ENCODE results near the gene SH3BGRL2.

The SH3BGRL2 gene

DNA sequence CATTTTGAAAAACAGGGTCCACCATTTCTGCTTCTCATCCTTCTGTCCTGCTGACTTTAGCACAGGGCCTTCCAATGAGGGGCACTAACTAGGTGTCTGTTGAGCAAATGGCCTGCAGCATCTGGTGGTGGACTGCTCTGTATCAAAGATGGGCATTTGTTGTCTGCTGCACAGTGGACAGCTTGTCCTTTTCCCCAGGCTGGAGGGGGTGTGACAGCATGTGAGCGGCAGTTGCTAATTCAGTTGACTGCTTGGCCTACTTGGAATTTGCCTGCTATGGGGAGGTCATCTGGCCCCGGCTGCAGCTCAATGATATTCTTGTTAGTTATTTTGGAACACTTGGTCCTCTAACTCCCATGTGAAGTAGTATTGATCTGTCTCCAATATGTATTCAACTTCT lies 93.7 kb downstream of the SH3BGRL2 start:
- DNase-seq = no peak
- Histone ChIP-seq H3K9ac (ENCODE audit: low read length) (no peak overlapping the region), H4K20me1 (ENCODE audit: insufficient read depth, low read length) (no peaks in the 10 kb centered on the region), H3K9me2 (replicated peaks; ENCODE audit: insufficient read depth, low read length) (no peaks in the 10 kb centered on the region), H2AFZ (ENCODE audit: low read length) (no peak overlapping the region), H3K4me2 (ENCODE audit: low read depth, low read length) (no peak overlapping the region), H3K4me3 (ENCODE audit: low read length) (no peak overlapping the region), H3K36me3 (replicated peaks; ENCODE audit: insufficient read depth, low read length) (no peaks in the 10 kb centered on the region), H3F3A (ENCODE audit: insufficient read depth, low read length) (no peaks in the 10 kb centered on the region), H3K9me3 (replicated peaks; ENCODE audit: insufficient read depth, low read length) (no peaks in the 10 kb centered on the region), H3K79me2 (ENCODE audit: low read length) (no peaks in the 10 kb centered on the region), H3K4me1 (ENCODE audit: low read length) (no peaks in the 10 kb centered on the region), H3K27me3 (replicated peaks; ENCODE audit: insufficient read depth, low read length) (no peaks in the 10 kb centered on the region), H3K27ac (ENCODE audit: low read length) (no peak overlapping the region)
- TF ChIP-seq, protein P1, sequence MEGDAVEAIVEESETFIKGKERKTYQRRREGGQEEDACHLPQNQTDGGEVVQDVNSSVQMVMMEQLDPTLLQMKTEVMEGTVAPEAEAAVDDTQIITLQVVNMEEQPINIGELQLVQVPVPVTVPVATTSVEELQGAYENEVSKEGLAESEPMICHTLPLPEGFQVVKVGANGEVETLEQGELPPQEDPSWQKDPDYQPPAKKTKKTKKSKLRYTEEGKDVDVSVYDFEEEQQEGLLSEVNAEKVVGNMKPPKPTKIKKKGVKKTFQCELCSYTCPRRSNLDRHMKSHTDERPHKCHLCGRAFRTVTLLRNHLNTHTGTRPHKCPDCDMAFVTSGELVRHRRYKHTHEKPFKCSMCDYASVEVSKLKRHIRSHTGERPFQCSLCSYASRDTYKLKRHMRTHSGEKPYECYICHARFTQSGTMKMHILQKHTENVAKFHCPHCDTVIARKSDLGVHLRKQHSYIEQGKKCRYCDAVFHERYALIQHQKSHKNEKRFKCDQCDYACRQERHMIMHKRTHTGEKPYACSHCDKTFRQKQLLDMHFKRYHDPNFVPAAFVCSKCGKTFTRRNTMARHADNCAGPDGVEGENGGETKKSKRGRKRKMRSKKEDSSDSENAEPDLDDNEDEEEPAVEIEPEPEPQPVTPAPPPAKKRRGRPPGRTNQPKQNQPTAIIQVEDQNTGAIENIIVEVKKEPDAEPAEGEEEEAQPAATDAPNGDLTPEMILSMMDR (IDR thresholded peaks at IDR 0.05; ENCODE audit: low read length) = no peak
- TF ChIP-seq EZH2 (optimal IDR thresholded peaks at IDR 0.05; ENCODE audit: low read depth, low read length) (no peak), EZH2phosphoT487 (IDR thresholded peaks at IDR 0.05; ENCODE audit: low read length) (no peak)

DNA sequence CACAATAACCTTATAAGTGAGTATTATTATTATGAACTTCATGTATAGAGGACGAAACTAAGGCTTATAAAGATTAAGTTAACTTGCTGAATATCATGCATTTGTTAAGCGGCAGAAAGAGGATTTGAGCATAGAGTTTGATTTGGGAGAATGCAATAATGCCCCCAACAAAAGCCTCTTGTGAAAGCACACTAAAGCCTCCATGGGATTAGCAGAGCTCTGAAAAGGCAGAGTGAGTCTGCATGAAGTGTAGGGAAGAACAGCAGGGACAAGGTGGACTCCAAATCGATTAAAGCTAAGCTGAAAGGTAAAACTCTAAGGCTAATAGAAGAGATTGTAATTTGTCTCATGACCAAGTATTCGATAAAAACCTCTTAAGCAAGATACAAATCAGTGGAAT lies 100.3 kb downstream of the SH3BGRL2 start:
- H4K20me1 ChIP-seq (ENCODE audit: insufficient read depth, low read length) = no peaks in the 10 kb centered on the region
- no peaks in the 10 kb centered on the region for H3K9me3 ChIP-seq (replicated peaks; ENCODE audit: insufficient read depth, low read length)
- H3K36me3 ChIP-seq (replicated peaks; ENCODE audit: insufficient read depth, low read length) = no peaks in the 10 kb centered on the region
- H3K9me2 ChIP-seq (replicated peaks; ENCODE audit: insufficient read depth, low read length) = no peaks in the 10 kb centered on the region
- H2AFZ ChIP-seq (ENCODE audit: low read length) = no peak overlapping the region
- H3K4me1 ChIP-seq (ENCODE audit: low read length) = no peaks in the 10 kb centered on the region
- H3K9ac ChIP-seq (ENCODE audit: low read length) = no peak overlapping the region
- H3K27ac ChIP-seq (ENCODE audit: low read length) = no peak overlapping the region
- H3K27me3 ChIP-seq (replicated peaks; ENCODE audit: insufficient read depth, low read length) = no peaks in the 10 kb centered on the region
- H3K4me2 ChIP-seq (ENCODE audit: low read depth, low read length) = no peak overlapping the region
- no peaks in the 10 kb centered on the region for H3F3A ChIP-seq (ENCODE audit: insufficient read depth, low read length)
- H3K4me3 ChIP-seq (ENCODE audit: low read length) = no peak overlapping the region
- no peak for TF ChIP-seq EZH2phosphoT487 (IDR thresholded peaks at IDR 0.05; ENCODE audit: low read length)
- TF ChIP-seq EZH2 (optimal IDR thresholded peaks at IDR 0.05; ENCODE audit: low read depth, low read length) = no peak
- TF ChIP-seq, protein P1 (IDR thresholded peaks at IDR 0.05; ENCODE audit: low read length) = no peak
- H3K79me2 ChIP-seq (ENCODE audit: low read length) = no peaks in the 10 kb centered on the region
- DNase-seq = no peak

DNA sequence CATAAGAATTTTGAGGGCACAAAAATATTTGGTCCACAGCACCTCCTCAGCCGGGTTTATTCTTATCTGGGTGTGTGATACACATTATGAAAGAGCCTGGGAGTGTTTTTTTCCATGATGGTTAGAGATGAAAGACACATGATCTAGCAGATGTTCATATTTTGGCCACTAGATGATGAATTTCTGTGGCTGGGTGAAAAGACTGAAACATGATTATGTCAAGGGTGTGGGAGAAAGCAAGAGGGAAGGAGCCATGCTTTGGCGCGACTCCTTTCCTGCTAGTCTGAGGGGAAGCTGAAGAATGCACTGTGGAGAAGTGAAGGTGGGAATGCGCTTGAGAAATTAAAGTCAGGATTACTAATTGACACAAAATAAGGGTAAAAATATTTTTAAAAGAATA lies 102.3 kb downstream of the SH3BGRL2 start:
- Histone ChIP-seq H3K9me3 (replicated peaks; ENCODE audit: insufficient read depth, low read length) (no peaks in the 10 kb centered on the region), H3K9me2 (replicated peaks; ENCODE audit: insufficient read depth, low read length) (no peaks in the 10 kb centered on the region), H3K27me3 (replicated peaks; ENCODE audit: insufficient read depth, low read length) (no peaks in the 10 kb centered on the region), H3K4me3 (ENCODE audit: low read length) (no peak overlapping the region), H3K4me1 (ENCODE audit: low read length) (no peaks in the 10 kb centered on the region), H3F3A (ENCODE audit: insufficient read depth, low read length) (no peaks in the 10 kb centered on the region), H3K4me2 (ENCODE audit: low read depth, low read length) (no peak overlapping the region), H3K36me3 (replicated peaks; ENCODE audit: insufficient read depth, low read length) (no peaks in the 10 kb centered on the region), H3K79me2 (ENCODE audit: low read length) (no peaks in the 10 kb centered on the region), H3K27ac (ENCODE audit: low read length) (no peak overlapping the region), H3K9ac (ENCODE audit: low read length) (no peak overlapping the region), H4K20me1 (ENCODE audit: insufficient read depth, low read length) (no peaks in the 10 kb centered on the region), H2AFZ (ENCODE audit: low read length) (no peak overlapping the region)
- TF ChIP-seq, protein P1 (IDR thresholded peaks at IDR 0.05; ENCODE audit: low read length) = no peak
- no peak for DNase-seq

All from MM.1S (cell line).